ENCODE results near the gene CAMTA1.

The CAMTA1 gene

DNA sequence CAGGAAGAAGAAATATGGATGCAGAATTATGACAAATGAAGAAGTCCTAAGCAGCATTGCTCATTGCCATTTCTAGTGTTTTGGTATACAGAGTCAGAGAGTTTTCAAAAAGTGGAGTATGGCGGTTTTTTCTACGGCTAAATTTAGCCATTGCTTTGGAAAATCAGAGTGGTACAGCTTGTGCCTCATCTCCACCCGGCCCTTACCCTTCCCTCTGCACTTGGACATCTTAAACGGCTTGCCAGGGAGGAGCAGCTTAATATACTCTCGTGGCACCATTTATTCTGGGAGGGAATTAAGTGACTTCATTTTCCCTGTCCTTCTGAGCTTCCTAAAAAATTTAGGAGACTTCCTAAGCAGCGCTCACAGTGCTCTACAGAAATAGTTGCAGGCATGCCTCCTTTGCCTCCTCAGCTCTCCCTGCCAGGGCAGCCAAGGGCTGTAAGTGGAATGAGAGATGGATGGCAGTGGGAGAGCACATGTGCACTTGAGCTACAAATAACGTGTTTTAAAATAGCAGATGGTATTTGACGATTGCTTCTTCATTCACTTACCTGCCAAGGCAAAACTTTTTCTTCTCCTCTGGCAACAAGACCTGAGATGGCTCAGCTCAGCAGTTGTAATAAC, 934.3 kb downstream of the CAMTA1 start:
- no peak overlapping the region for H3K9ac ChIP-seq (ENCODE audit: low read length)
- H3K9me3 ChIP-seq (ENCODE audit: insufficient read depth, low read length) = no peaks in the 10 kb centered on the region
- no peaks in the 10 kb centered on the region for H3K36me3 ChIP-seq (ENCODE audit: low read length)
- H3K4me2 ChIP-seq (ENCODE audit: low read depth, low read length, poor library complexity, severe bottlenecking) = no peak overlapping the region
- H3K27ac ChIP-seq (ENCODE audit: low read depth, low read length) = no peak overlapping the region
- no peaks in the 10 kb centered on the region for H3K79me2 ChIP-seq (ENCODE audit: insufficient read depth, low read length)
- H3K9me2 ChIP-seq (replicated peaks; ENCODE audit: insufficient read depth, low read length) = no peaks in the 10 kb centered on the region
- no peak overlapping the region for H2AFZ ChIP-seq (ENCODE audit: low read depth, low read length, severe bottlenecking)
- H3K4me3 ChIP-seq (ENCODE audit: insufficient read depth, low read length, poor library complexity, severe bottlenecking) = no peak overlapping the region
- H3K27me3 ChIP-seq (ENCODE audit: low read length) = no peaks in the 10 kb centered on the region
- H4K20me1 ChIP-seq (ENCODE audit: low read depth, low read length) = no peaks in the 10 kb centered on the region
- no peaks in the 10 kb centered on the region for H3F3A ChIP-seq (ENCODE audit: insufficient read depth)
- TF ChIP-seq EZH2phosphoT487 (conservative IDR thresholded peaks at IDR 0.05; ENCODE audit: low read length) = no peak
- TF ChIP-seq, protein P1, sequence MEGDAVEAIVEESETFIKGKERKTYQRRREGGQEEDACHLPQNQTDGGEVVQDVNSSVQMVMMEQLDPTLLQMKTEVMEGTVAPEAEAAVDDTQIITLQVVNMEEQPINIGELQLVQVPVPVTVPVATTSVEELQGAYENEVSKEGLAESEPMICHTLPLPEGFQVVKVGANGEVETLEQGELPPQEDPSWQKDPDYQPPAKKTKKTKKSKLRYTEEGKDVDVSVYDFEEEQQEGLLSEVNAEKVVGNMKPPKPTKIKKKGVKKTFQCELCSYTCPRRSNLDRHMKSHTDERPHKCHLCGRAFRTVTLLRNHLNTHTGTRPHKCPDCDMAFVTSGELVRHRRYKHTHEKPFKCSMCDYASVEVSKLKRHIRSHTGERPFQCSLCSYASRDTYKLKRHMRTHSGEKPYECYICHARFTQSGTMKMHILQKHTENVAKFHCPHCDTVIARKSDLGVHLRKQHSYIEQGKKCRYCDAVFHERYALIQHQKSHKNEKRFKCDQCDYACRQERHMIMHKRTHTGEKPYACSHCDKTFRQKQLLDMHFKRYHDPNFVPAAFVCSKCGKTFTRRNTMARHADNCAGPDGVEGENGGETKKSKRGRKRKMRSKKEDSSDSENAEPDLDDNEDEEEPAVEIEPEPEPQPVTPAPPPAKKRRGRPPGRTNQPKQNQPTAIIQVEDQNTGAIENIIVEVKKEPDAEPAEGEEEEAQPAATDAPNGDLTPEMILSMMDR (IDR thresholded peaks at IDR 0.05; ENCODE audit: insufficient read depth, low read length, poor library complexity, severe bottlenecking) = no peak

DNA sequence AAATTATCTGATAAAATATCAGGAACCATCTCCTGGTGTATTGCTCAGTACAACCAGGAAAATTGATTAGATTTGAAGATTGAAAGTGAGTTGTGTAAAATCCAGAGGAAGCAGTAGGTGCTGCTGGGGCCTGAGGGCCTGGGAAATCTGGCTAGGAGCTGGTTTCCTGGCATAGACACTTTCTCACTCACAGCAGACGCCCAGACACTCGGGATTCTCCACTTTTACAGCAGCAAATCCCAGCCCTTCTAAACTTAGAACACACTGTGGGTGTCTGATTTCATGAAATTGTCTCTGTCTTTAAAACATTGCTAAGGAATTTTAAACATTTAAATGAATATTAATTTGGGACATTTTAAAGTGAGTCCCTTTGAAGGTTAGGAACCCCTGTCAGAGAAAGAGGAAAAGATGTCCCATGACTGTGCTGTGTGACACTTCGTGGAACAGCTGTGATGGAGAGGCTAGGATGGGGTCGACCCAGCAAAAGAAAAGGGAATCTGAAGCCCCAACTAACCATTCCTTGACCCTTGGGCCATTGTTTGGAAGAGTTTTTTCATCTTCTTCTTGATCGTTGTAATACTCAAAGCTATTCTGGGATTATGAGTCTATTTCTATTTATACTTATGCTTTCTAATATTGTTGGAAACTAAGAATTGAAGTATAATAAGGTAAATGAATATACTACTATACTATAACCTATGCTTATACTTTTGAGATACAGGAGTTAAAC, 936.9 kb downstream of the CAMTA1 start:
- H3K27ac ChIP-seq (ENCODE audit: low read depth, low read length) = no peak overlapping the region
- no peak overlapping the region for H2AFZ ChIP-seq (ENCODE audit: low read depth, low read length, severe bottlenecking)
- TF ChIP-seq EZH2phosphoT487 (conservative IDR thresholded peaks at IDR 0.05; ENCODE audit: low read length) = no peak
- TF ChIP-seq, protein P1 (IDR thresholded peaks at IDR 0.05; ENCODE audit: insufficient read depth, low read length, poor library complexity, severe bottlenecking) = no peak
- H3K9me3 ChIP-seq (ENCODE audit: insufficient read depth, low read length) = no peaks in the 10 kb centered on the region
- no peaks in the 10 kb centered on the region for H3K79me2 ChIP-seq (ENCODE audit: insufficient read depth, low read length)
- H3K36me3 ChIP-seq (ENCODE audit: low read length) = no peaks in the 10 kb centered on the region
- no peak overlapping the region for H3K4me2 ChIP-seq (ENCODE audit: low read depth, low read length, poor library complexity, severe bottlenecking)
- H3K9ac ChIP-seq (ENCODE audit: low read length) = no peak overlapping the region
- H4K20me1 ChIP-seq (ENCODE audit: low read depth, low read length) = no peaks in the 10 kb centered on the region
- H3K4me3 ChIP-seq (ENCODE audit: insufficient read depth, low read length, poor library complexity, severe bottlenecking) = no peak overlapping the region
- no peaks in the 10 kb centered on the region for H3F3A ChIP-seq (ENCODE audit: insufficient read depth)
- no peaks in the 10 kb centered on the region for H3K27me3 ChIP-seq (ENCODE audit: low read length)
- H3K9me2 ChIP-seq (replicated peaks; ENCODE audit: insufficient read depth, low read length) = no peaks in the 10 kb centered on the region

DNA sequence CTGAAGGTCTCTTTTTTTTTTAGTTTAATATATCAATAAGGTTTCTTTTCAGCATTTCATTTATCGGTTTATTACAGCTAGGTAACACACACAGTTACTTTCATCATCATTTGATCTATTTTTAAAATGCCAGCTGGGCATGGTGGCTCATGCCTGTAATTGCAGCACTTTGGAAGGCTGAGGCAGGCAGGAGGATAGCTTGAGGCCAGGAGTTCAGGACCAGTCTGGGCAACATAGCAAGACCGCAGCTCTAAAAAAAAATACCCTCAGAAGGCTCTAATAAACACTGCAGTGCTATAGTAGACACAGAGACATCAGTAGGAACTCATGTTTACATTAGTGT, 937.4 kb downstream of the CAMTA1 start:
- Histone ChIP-seq H4K20me1 (ENCODE audit: low read depth, low read length) (no peaks in the 10 kb centered on the region), H3K79me2 (ENCODE audit: insufficient read depth, low read length) (no peaks in the 10 kb centered on the region), H3K9me2 (replicated peaks; ENCODE audit: insufficient read depth, low read length) (no peaks in the 10 kb centered on the region), H3K9me3 (ENCODE audit: insufficient read depth, low read length) (no peaks in the 10 kb centered on the region), H3K9ac (ENCODE audit: low read length) (no peak overlapping the region), H3K4me3 (ENCODE audit: insufficient read depth, low read length, poor library complexity, severe bottlenecking) (no peak overlapping the region), H3K27me3 (ENCODE audit: low read length) (no peaks in the 10 kb centered on the region), H3K36me3 (ENCODE audit: low read length) (no peaks in the 10 kb centered on the region), H3K27ac (ENCODE audit: low read depth, low read length) (no peak overlapping the region), H2AFZ (ENCODE audit: low read depth, low read length, severe bottlenecking) (no peak overlapping the region), H3F3A (ENCODE audit: insufficient read depth) (no peaks in the 10 kb centered on the region), H3K4me2 (ENCODE audit: low read depth, low read length, poor library complexity, severe bottlenecking) (no peak overlapping the region)
- no peak for TF ChIP-seq EZH2phosphoT487 (conservative IDR thresholded peaks at IDR 0.05; ENCODE audit: low read length)
- TF ChIP-seq, protein P1 (IDR thresholded peaks at IDR 0.05; ENCODE audit: insufficient read depth, low read length, poor library complexity, severe bottlenecking) = no peak

All from SU-DHL-6 (cell line).